ENCODE measurements around the gene RBL1. TPM values are rescaled to one million over a fixed set of nuclear protein-coding genes. Genes with fewer than 3 reads are reported as not detected.

RBL1 gene
- total RNA-seq, 1 experiment from 2014 or later: 14.6 TPM

DNA sequence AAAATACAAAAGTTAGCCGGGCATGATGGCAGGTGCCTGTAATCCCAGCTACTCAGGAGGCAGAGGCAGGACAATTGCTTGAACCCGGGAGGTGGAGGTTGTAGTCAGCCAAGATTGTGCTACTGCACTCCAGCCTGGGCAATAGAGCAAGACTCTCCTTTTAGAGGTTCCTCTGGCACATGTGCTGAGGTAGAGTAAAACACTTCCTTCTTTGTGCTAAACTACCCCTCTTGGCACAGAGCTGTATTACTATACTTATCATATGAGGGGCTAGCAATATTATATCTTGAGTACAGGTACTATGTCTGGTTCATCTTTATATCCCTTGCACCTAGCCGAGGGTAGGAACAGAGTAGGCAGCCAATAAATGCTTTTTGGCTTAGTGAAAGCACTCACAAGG lies 104.1 kb downstream of the RBL1 start:
- Histone ChIP-seq H4K20me1 (ENCODE audit: insufficient read depth) (no peaks in the 10 kb centered on the region; the same call in 1 of the 2 replicates), H3K79me2 (ENCODE audit: low read depth) (no peaks in the 10 kb centered on the region), H3K4me3 (no peak overlapping the region), H3K4me2 (no peak overlapping the region), H3K4me1 (replicated peaks; ENCODE audit: insufficient read depth) (no peaks in the 10 kb centered on the region), H3K9me3 (ENCODE audit: insufficient read depth, low read depth) (0 out of 2 replicates have a peak, but pooled peaks cover 5% of the 10 kb centered on the region), H3K27ac (no peak overlapping the region), H3K9me2 (ENCODE audit: insufficient read depth) (no peaks in the 10 kb centered on the region), H3K27me3 (ENCODE audit: insufficient read depth, low read depth) (no peaks in the 10 kb centered on the region), H3F3A (ENCODE audit: insufficient read depth, low read depth) (no peaks in the 10 kb centered on the region), H2AFZ (no peak overlapping the region), H3K36me3 (ENCODE audit: low read depth) (no peaks in the 10 kb centered on the region)
- POLR2A ChIA-PET (ENCODE audit: unreplicated experiment): no interaction called here
- TF ChIP-seq CTCF (conservative IDR thresholded peaks at IDR 0.05) (no peak), EZH2 (IDR thresholded peaks at IDR 0.05; ENCODE audit: low read depth) (no peak)
- no peak for DNase-seq
- BruUV-seq (replicated peaks): no TSS peak
- CTCF ChIA-PET: interaction anchor here (0.6 kb wide), 2 partner anchors 16 to 223 kb away, joined by 4 to 5 read pairs; no protein-coding TSS in a partner anchor
- intact Hi-C loops (cut with micrococcal nuclease; ENCODE audit: unreplicated experiment): no loop called here

DNA sequence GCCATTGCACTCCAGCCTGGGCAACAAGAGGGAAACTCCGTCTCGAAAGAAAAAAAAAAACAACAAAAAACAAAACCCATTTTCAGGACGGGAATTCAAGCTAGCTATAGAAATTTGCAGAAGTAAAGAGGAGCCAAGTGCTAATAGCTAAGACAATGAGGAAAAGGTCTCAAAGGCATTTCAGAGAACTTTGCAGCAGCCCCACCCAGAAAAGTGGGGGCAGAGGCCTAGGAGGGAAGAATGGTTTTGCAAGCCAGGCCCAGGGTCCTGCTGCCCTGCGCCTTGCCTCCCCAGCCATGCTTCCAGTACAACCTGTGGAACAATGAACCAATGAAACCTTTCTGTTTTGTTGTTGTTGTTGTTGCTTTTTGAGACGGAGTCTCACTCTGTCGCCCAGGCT lies 106.0 kb downstream of the RBL1 start:
- Histone ChIP-seq H3K4me2 (no peak overlapping the region), H3K4me3 (no peak overlapping the region), H3K9me3 (ENCODE audit: insufficient read depth, low read depth) (0 out of 2 replicates have a peak, but pooled peaks cover 5% of the 10 kb centered on the region), H3K4me1 (replicated peaks; ENCODE audit: insufficient read depth) (no peaks in the 10 kb centered on the region), H3K27me3 (ENCODE audit: insufficient read depth, low read depth) (no peaks in the 10 kb centered on the region), H2AFZ (no peak overlapping the region), H4K20me1 (ENCODE audit: insufficient read depth) (no peaks in the 10 kb centered on the region; the same call in 1 of the 2 replicates), H3K79me2 (ENCODE audit: low read depth) (no peaks in the 10 kb centered on the region), H3K9me2 (ENCODE audit: insufficient read depth) (no peaks in the 10 kb centered on the region), H3K36me3 (ENCODE audit: low read depth) (no peaks in the 10 kb centered on the region), H3K27ac (no peak overlapping the region), H3F3A (ENCODE audit: insufficient read depth, low read depth) (no peaks in the 10 kb centered on the region)
- TF ChIP-seq CTCF (conservative IDR thresholded peaks at IDR 0.05) (no peak), EZH2 (IDR thresholded peaks at IDR 0.05; ENCODE audit: low read depth) (no peak)
- no TSS peak for BruUV-seq (replicated peaks)
- POLR2A ChIA-PET (ENCODE audit: unreplicated experiment): no interaction called here
- CTCF ChIA-PET: no interaction called here
- intact Hi-C loops (cut with micrococcal nuclease; ENCODE audit: unreplicated experiment): no loop called here
- DNase-seq: no peak

- TF ChIP-seq CTCF (conservative IDR thresholded peaks at IDR 0.05): no peak
- no peak for TF ChIP-seq EZH2 (IDR thresholded peaks at IDR 0.05; ENCODE audit: low read depth)
- CTCF ChIA-PET: no interaction called here
- Histone ChIP-seq H3K4me2 (no peak overlapping the region), H3K4me3 (no peak overlapping the region), H3K79me2 (ENCODE audit: low read depth) (no peaks in the 10 kb centered on the region), H3K36me3 (ENCODE audit: low read depth) (no peaks in the 10 kb centered on the region), H3K4me1 (replicated peaks; ENCODE audit: insufficient read depth) (no peaks in the 10 kb centered on the region), H3K9me3 (ENCODE audit: insufficient read depth, low read depth) (0 out of 2 replicates have a peak, but pooled peaks cover 5% of the 10 kb centered on the region), H4K20me1 (ENCODE audit: insufficient read depth) (no peaks in the 10 kb centered on the region; the same call in 1 of the 2 replicates), H3K27ac (no peak overlapping the region), H2AFZ (no peak overlapping the region), H3K9me2 (ENCODE audit: insufficient read depth) (no peaks in the 10 kb centered on the region), H3F3A (ENCODE audit: insufficient read depth, low read depth) (no peaks in the 10 kb centered on the region), H3K27me3 (ENCODE audit: insufficient read depth, low read depth) (no peaks in the 10 kb centered on the region)
- BruUV-seq (replicated peaks): no TSS peak
- intact Hi-C loops (cut with micrococcal nuclease; ENCODE audit: unreplicated experiment): no loop called here
- DNase-seq: no peak
- POLR2A ChIA-PET (ENCODE audit: unreplicated experiment): no interaction called here
These were observed 107.3 kb downstream of the RBL1 start for GRCh38 chr20:36988494-36988966.

All from PC-9 (cell line).